GM18511 (cell line): Measurements from ENCODE around the gene FHIT.

ENCODE experiments used
- ATAC-seq: cut with Tn5 transposase; IDR thresholded peaks from one replicate; pipeline ENCODE4 v1.9.1; 2021; ENCODE audit warnings: mild to moderate bottlenecking, moderate library complexity; ENCODE audit not compliant: unreplicated experiment

FHIT gene

DNA sequence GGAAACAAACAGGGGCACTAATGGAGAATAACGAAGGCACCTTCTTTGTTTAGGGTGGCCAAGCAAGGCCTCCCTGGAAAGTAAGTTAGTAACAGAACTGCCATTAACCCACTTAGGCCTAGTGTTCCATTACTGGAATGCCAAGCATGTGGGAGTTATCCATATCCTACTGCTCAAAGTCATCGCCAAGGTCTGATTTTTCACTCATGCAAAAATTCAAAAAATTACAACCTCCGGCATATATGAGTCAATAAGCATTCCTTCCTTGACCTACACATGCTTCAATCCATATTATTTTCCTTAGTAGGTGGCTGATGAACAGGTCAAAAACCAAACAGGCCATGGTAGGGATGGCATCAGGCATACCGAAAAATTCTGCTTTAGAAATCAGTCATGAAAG is 1097.2 kb downstream of the FHIT start:
- ATAC-seq, result no peak

DNA sequence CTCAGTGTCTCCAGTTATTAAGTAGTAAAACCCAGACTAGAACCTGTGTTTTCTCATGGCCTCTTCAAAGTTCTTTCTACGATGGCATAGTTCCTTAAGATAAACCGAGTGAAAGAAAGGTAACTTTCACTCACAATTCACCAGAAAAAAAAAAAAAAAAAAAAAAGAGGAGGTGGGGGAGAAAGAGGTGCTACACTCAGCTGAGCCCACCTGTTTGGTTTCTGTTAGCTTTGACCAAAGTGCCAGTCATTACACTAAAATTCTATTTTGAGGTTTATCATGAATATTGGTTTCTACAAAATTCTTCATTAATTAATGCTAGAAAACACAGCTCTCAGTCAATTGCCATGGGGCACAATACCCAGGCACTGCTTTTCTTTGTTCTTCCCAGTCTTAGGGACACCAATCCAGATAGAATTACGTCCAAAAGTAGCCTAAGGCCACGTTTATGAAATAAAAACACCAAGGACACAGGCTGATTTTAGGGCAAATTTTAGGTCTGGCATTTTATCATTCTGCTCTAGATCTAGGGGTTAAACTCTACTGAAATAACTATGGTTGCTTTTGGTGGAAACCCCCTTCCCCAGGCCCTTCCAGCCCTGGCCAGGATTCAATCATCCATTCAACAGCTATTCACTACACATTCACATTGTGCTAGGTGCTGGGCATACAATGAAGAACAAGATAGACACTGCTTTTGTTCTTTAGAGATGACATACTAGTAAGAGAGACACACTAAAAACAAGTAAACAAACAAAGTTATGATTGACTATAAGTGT is 1097.8 kb downstream of the FHIT start:
- ATAC-seq, result no peak

DNA sequence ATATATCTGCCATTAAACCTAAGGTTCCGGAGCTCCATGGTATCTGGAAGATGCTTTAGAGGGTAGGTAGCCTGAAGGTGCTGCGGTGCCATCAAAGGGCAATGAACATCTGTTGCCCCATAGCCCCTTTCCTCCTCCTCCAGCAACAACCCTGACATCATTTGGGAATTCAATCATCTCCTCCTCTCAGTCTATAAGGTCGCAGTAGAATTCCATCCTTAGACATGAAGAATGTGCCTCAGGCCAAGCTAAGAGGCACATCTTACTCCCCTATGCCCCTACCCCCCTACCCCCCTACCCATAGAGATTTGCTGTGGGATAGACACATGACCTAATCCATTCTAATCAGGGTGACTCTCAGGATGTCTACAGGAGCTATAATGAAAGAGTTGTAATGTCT is 1101.8 kb downstream of the FHIT start:
- ATAC-seq, result no peak

DNA sequence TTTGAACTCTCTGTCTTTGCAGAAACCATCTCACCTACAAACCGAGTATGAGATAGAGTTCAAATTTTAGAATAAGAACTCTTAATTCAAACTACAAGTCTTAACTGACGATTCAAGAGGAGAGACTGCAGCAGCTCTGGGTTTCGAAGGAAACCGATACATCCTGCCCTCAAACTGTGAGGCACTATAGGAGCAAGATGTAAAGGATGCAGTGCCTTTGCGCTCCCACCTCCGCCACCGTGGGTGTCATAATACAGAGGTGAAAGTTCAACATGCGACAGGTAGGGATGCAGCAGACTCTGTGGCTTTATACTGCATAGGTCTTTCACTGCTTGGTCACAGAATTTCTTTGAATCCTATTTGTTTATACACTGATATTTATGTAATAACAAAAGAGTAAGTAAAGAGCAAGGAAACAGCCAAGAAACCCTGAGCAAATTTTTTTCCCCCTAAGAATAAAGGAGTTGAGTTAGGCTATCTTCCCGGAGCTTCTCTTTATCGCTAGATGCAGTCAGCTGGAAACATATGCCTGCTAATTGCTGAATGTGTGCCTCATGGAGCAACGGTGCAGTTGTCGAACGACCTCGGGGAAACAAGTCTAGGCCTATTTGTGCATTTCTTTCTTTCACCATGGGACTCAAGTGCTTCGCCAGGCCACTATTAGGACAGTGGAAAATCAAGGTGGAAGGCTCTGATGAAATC is 1103.9 kb downstream of the FHIT start:
- ATAC-seq, result no peak

DNA sequence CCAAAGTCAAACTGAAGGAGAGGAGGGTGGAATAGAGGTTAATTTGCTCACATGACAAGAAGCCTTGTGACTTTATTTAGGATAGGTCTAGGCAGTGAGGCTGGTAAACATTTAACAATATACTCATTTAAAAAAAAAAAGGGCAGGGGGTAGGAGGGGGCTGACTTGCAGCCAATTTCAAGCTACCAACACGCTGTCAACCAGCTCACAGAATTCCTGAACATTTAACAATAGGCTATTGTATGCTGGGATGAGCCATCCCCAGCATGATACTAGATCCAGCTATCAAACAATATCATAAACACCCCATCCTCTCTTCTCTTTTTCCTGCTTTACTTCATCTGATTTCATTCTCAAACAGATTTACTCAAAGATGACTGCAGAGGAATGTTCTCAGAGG is 1105.1 kb downstream of the FHIT start:
- no peak for ATAC-seq

DNA sequence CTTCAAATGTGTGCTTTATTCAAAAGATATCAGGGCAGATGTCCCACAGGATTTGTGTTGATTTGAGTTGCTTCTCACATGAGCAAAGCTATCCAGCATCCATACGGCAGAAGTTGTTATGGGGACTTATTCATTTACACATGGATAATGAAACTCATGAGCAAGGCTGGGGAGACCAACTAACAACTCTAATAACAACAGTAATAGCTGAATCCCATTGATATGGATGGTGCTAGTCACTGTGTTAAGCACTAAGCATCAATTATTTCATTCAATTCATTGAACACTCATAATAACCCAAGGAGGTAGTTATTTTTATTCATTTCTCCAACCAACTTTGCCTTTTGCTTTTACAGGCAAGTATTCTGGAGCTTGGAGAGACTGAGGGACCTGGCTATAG is 1107.2 kb downstream of the FHIT start:
- ATAC-seq, result no peak

DNA sequence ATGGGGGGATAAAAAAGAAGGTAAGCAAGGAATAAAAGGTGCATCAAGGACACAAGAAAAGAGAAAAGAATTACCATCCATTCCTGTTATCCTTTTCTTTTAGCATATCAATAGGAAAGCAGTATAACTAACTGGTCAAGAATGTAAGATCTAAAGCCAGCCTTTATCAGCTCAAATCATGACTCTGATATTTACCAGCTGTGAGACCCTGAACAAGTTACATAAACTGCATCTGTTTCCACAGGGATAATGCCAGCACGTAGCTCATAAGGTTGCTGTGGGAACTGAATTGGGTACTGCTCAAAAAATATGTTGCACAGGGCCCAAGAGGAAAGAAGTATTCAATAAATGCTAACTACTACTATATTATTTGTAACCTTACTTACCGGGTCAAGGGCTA is 1109.2 kb downstream of the FHIT start:
- ATAC-seq, result no peak

DNA sequence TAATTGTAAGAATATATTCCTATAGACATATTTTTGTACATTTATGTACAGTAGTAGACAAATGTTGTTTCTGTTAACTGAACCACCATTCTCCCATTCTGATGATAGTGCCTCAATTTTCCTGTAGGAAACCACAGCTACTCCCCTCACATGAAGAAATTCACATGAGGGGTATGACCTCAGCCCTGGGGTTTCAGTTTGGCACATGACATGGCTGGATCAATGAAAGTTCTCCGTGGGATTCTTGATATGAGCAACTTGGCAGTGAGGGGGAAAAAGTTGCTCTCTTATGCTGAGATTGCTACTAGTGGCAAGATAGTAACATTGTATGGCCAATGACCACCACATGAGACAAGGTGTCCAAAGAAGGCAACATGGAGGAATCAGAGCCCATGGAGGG is 1111.1 kb downstream of the FHIT start:
- ATAC-seq, result no peak

DNA sequence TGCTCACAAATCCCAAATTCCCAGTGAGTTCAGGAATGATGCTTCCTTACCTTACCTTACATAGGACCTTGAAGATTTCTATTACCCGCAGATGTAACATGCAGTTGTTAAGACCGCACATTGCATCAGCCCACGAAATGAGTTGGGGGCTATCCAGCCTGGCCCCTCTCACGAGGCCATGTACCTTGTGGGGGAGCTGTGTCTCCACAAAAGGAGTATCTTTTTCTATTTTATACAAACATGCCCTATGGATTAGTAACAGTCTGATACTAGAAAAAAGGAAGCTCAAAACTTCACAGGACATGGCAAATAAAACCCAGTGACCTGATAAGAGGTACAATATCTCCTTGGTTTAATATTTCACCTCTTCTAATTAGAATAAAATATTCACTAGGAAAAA is 1114.7 kb downstream of the FHIT start:
- ATAC-seq, result no peak

DNA sequence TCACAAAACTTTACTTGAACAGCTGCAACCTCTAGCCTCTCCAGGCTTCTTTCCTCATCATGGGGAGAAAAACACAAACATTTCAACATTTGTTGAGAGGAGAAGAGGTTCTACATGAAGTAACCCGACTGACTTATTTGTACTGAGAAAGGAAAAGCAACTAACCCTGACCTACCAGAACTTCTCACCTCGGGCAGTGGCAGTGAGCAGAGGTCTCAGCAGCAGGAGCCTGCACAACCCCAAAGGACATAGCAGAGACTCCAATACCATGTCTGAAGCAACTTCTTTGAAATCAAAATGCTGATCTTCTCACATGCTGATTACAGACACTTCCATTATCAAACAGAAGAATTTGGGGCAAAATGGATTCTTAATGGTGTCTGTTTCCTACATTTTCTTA is 1115.8 kb downstream of the FHIT start:
- ATAC-seq, result no peak

DNA sequence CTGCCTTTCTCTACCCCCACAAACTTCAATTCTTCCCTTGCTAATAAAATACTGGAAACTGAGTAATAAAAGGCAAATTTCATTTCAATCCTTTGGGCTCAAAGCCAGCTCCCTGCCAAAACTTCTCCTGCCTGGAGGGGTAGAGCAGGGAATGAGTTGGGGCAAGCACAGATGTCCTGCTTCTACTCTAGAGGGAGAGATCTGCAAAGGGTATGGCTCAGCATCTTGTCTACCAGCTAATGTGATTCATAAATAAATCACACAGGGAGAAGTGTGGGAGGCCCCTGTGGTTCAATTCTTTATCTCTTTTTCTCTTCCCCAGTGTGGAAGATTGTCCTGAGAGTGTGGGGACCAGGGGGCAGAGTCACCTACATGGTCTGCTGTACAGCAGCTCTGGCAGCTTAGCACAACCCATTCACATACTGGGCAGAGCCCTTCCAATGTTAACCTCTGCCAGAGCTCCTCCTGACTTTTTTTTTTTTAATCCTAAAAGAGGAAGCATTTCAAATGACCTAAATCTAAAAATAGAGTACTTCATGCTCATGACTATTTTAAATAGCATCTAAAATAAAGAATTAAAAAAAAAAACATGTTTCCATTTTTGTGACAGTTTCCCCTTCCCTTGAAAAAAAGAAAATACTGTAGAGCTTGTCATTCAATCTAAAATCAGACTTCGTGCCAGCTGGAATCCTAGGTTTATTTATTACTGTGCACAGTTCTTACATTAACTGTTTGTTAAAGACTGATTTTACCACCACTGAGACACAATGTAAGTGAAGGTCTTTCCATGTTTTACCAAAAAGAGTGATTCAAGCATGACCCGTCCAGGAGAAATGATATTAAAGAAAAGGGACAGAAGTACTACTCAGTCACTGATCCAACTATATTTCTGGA is 1117.7 kb downstream of the FHIT start:
- ATAC-seq, result no peak

DNA sequence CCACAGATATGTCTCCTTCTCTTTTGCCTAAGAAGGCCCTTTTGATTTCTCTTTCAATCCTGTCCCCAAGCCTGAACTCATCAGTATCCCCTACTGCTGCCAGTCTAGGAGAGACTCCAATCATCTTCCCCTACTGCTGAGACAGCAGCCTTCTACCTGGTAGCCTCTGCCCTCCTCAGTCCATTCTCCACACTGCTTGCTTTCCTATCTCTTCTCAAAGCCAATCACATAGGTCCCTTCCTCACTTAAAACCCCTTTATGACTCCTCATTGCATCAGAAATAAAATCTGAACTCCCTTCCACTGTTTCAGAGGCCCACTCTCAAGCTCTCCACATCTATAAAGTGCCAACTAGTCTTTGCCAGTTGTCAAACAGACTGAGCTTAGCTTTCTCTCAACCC is 1119.6 kb downstream of the FHIT start:
- ATAC-seq, result no peak

DNA sequence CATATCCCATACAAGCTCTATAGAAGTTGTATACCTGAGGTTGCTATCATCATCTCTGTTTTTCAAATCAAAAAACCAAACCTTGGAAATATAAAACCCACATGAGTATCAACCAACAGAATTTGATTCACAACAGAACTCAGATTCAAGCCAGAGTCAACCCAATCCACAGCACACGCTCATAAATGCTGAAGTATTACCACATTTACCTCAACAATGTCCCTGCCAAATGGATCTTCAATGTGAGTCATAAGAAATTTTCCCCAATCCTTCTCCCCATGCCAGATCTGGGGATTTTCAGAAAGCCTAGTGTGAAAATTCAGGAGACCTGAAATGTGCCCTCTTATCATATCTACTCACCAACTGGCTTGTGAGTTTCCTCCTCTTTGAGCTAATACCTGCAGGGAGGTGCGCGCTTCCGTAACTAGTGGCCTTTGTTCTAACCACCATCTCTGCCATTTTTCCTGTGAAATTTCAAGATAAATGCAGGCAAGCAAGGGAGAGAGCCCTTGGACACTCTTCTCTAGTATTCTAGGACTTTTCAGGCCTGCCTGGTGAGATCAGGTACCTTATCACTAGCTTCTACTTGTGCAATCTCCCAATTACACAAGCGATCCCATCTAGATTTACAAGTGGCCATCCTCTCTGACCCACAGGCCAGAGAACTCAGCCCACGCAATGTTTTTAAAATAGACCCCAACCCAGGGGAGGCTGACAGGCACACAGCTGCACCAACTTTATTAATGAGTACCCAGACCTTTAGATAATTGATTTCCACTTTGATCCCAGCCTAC is 1124.5 kb downstream of the FHIT start:
- ATAC-seq, result no peak

DNA sequence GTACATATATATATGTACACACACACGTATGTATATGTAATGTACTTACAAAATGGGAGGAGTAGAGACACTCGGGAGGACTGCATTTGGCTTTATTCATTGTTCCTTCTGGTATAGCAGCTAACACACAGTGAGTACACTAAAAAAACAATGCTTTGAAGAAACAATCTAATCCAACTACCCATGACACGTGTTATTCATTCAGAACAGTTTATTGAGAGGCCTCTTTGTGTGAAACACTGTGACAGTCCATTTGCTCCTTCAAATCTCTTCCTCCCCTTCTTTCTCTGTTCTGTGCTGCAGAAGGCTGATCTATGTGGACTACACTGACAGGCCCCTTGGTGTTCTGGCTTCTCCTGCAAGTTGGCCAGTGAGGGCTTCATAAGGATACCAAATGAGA is 1125.6 kb downstream of the FHIT start:
- ATAC-seq, result no peak

DNA sequence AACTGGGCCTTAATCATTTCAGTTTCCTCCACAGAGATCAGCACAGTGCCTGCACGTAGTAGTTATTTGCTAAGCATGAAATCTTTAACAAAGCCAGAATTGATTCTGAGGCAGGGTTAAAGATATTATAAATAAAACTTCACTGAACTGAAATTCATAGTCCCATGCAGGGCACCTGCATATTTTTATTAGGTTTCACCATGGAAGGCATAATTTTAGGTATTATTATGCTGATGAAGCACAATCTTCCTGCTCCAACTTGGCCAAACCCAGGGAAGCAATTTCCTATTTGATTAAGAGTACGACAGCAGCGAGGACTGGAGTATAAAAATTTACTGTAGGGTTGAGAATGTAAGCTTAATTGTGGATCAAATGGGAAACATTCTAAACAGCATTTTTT is 1131.0 kb downstream of the FHIT start:
- ATAC-seq, result no peak

DNA sequence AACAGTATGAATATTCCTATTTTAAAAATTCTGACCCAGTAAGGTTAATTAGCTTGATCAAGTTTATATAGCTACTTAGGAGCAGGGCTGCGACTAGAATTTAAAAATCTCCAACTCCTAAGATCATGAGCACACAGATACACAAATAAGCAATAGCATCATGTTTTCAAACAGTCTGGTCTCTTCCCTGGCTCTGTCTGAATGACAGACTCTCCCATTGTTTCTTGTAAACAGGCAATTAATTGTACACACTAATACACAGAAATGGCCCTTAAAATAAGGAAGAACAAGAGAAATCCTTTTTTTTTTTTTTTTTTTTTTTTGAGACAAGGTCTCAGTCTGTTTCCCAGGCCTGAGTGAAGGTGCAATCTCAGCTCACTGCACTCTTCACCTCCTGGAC is 1137.1 kb downstream of the FHIT start:
- no peak for ATAC-seq

DNA sequence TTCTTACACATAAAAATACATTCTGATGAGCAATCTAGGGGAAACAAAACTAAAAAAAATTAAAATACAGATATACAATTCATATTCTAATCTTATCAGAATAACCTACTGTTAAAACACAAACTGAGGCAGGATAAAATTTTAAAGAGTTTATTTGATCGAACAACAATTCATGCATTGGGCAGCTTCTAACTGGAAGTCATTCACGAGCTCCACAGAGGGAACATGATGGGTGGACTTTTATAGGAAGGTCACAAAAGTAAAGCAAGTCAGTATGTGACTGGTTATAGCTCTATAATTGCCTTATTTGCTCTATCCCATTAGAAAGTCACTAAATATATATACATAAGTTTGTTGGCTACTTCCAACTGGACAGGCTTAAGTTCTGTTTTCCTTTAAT is 1144.0 kb downstream of the FHIT start:
- no peak for ATAC-seq

DNA sequence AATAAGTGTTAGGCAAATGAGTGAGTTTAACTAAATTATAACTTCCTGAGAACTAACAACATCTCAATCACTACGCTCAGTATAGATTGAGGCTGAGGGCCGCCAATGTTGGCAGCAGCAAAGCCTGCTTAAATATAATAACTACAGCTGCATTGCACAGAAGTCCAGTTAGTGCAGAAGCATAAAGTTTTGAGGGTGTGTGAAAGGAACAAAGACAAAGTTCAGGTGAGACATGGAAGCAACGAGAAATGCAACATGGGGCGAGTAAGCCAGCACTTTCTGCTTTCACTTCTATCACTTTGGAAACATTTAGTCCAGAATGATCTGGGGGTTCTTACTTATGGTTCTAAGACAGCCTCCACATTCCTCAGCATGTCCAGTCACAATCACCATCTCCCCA is 1149.1 kb downstream of the FHIT start:
- ATAC-seq, result no peak

DNA sequence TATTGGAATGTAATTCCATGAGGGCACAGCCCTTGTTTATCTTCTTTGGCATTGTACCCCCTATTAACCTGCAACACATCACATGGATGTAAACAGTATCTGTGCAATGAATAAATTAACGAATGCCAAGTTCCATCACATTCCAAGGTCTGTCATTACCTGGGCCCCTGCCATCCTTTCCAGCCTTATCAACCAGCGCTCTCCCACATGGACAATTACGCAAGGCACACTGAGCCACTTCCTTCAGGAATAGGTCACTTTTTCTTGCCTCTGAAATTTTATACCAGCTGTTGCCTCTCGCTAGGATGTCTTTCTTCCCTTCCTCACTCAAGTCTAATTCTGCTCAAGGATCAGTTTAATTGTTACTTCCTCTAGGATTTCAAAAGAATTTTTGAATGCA is 1149.6 kb downstream of the FHIT start:
- no peak for ATAC-seq

DNA sequence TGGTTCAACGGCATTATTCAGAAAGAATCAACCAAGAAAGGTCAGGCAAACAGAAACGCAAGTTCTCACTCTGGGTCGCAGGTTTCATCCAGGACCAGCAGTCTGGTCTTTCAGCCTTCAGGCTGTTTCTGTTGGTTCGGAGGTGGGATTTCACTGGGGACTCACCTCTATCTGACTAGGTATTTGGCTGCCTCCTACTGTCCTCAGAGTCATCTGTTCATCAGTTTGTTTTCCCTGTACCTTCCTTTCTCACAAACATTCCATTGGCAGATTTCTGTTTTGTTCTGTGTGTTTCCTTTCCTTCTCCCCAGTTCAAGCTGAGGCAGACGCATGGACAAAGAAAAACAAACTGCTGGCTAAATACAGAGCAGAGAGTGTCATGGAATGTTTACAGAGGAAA is 1154.8 kb downstream of the FHIT start:
- ATAC-seq, result no peak

DNA sequence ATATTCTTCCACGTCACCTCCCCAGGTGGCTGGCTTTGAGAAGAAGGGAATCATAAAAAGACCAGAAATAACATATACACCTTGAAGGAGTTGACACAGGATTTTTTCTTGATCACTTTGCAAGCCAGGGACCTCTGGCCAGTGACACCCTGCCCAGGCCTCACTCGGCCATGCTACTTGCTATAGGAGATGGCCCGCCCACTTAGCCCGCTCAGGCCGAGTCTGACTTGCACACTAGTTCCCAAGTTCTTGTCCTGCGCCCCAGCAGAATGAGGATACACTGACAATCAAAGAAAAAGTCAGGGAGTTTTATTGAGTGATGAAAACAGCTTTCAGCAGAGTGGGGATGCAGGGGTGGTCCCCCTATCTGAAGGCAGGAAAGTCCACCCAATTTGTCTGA is 1155.3 kb downstream of the FHIT start:
- ATAC-seq, result no peak
